Tibial nerve (tissue), 4 donors: ENCODE measurements around the gene IPO9.

Experiments
- CTCF ChIP-seq, 5 experiments: fragments of 200-600 bp in 3 of 5; fragments of 450-650 bp in 2 of 5; sonication (generic) in 3 of 5; IDR thresholded peaks; one replicate each; pipeline ENCODE4 v1.5.1; 2016 to 2019; ENCODE audit warnings: antibody characterized with exemption in 5 of 5, mild to moderate bottlenecking in 3 of 5, moderate library complexity in 2 of 5
- EP300 ChIP-seq, 2 donors: sonication (generic); formaldehyde crosslinking; IDR thresholded peaks; one replicate each; pipeline ENCODE4 v1.6.1; 2017; ENCODE audit warnings: antibody characterized with exemption in 2 of 2, mild to moderate bottlenecking in 1 of 2
- POLR2A ChIP-seq, 2 donors: fragments of 450-650 bp; IDR thresholded peaks; one replicate each; pipeline ENCODE4 v1.6.1; 2017; ENCODE audit warnings: antibody characterized with exemption in 2 of 2, mild to moderate bottlenecking in 2 of 2, moderate library complexity in 2 of 2

GRCh38 chr1:201930137-201930536 lies 101.2 kb downstream of the IPO9 start:
- TF ChIP-seq CTCF (IDR thresholded peaks at IDR 0.05) = no peak
- no peak for TF ChIP-seq POLR2A (IDR thresholded peaks at IDR 0.05)
- no peak for TF ChIP-seq EP300 (IDR thresholded peaks at IDR 0.05)
